Measurements from ENCODE around the gene SLC25A29.
"Not testable (repeated sequence)": the region's sequence is repeated elsewhere in the genome, so short reads cannot be mapped to it uniquely, and the experiment has no call there.

DNA sequence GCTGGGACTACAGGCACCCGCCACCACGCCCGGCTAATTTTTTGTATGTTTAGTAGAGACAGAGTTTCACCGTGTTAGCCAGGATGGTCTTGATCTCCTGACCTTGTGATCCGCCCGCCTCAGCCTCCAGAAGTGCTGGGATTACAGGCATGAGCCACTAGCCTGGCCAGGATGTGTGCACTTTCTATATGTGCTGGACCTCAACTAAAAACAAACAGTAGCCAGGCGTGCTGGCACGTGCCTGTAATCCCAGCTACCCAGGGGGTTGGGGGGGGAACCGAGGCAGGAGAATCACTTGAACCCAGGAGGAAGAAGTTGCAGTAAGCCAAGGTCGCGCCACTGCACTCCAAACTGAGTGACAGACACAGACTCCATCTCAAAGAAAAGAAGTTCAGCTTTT, 9.5 kb downstream of the SLC25A29 start:
- TF ChIP-seq, protein P1, sequence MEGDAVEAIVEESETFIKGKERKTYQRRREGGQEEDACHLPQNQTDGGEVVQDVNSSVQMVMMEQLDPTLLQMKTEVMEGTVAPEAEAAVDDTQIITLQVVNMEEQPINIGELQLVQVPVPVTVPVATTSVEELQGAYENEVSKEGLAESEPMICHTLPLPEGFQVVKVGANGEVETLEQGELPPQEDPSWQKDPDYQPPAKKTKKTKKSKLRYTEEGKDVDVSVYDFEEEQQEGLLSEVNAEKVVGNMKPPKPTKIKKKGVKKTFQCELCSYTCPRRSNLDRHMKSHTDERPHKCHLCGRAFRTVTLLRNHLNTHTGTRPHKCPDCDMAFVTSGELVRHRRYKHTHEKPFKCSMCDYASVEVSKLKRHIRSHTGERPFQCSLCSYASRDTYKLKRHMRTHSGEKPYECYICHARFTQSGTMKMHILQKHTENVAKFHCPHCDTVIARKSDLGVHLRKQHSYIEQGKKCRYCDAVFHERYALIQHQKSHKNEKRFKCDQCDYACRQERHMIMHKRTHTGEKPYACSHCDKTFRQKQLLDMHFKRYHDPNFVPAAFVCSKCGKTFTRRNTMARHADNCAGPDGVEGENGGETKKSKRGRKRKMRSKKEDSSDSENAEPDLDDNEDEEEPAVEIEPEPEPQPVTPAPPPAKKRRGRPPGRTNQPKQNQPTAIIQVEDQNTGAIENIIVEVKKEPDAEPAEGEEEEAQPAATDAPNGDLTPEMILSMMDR (conservative IDR thresholded peaks at IDR 0.05; ENCODE audit: low read length) = not testable (repeated sequence)
- not testable (repeated sequence) for TF ChIP-seq EZH2phosphoT487 (IDR thresholded peaks at IDR 0.05; ENCODE audit: borderline replicate concordance)

All from Loucy (cell line).